HG03558 (cell line): ENCODE data around the gene NUDT10.
"Not testable (repeated sequence)": the region's sequence is repeated elsewhere in the genome, so short reads cannot be mapped to it uniquely, and the experiment has no call there.

Source experiments
- ATAC-seq: cut with Tn5 transposase; IDR thresholded peaks from one replicate; pipeline ENCODE4 v1.9.1; 2021; ENCODE audit warnings: moderate number of reproducible peaks; ENCODE audit not compliant: unreplicated experiment; ENCODE audit errors: extremely low read depth

NUDT10 gene

DNA sequence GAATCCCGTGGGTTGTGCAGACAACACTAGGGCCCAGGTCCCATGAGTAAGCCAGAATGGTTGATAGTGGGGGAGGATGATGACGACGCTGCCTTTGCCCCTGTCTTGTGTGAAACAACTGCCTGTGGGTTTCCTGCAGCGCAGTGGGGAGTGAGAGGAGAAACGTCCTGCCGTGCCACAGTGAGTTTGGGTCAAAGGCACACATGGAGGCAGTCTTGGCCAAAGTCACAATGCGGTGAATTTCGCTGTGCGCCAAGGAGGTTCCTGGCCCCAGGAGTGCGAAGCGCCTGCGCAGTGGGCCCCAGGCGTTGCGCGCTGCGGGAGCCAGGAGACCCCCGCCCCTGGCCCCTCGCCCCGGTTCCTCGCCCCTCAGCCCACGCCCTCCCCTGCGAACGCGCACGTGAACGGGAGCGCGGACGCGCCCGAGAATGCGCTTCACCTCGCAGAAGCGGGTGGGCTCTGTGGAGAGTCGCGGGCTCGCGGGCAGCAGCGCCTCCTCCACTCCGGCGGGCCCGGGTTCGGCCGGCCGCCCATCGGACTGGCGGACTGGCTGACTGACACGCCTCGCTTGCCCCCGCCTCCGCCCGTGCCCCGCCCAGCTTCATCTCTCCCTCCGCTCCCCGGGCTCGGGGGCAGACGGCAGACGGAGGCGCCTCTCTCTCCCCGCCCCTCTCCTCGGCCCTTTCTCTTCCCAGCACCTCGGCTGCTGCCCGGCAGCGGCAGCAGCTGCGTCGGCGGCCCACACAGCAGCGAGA lies at the start of gene NUDT10:
Gene NUDT10 (plus strand): TSS at position 635 of the 755 bp plus-strand sequence. CDS start 144 bp downstream, outside the sequence.
- no peak for ATAC-seq

DNA sequence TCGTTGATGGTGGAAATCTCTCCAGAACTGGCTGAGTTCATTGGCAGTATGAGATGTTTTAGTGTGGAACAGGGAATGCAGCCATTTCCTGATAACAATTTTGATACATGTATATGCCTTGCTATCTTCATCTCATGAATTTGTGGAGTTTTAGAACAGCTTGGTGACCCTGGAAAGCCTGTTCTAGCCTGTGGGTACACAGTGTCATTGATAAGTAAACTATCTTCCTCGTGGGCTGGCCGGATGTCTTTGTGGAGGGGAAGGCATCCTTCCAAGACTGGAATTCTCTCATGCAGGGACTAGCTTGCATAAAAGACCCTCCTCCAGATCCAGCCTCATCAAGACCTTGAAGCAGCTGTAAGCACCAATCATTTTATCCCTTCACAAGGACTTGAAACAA lies 40.2 kb upstream of the NUDT10 start:
- no peak for ATAC-seq

DNA sequence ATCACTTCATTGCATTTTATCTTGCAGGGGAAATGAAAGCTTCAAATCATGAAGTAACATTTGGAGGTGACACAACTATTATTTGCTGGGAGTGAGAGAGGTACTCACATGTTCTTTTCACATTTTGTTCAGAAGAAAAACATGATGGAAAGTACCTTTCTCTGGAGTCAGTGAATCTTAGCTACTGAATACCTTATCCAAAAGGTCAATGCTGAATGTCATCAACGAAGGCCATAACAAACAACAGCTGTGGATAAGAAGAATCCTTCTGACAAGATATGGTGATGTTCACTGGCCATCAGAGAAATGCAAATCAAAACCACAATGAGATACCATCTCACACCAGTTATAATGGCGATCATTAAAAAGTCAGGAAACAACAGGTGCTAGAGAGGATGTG lies 36.5 kb upstream of the NUDT10 start:
- ATAC-seq, result no peak

DNA sequence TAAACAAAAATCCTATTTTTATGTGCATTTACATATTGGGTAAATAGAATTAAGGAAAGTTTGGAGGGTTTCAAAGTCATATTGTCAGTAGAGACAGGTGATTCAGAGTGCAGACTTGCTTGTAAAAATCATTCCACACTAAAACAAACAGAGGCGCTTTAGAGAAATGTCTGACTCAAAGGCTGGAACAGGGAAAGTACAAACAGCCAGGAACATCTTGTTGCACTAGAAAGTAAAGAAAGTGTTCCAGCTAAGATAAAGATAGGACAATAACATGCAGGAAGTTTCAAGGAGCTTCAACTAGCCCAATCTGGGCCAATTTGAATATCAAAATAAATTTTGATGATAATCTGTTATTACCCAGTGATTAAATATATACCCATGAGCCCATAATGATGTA lies 16.4 kb upstream of the NUDT10 start:
- no peak for ATAC-seq

DNA sequence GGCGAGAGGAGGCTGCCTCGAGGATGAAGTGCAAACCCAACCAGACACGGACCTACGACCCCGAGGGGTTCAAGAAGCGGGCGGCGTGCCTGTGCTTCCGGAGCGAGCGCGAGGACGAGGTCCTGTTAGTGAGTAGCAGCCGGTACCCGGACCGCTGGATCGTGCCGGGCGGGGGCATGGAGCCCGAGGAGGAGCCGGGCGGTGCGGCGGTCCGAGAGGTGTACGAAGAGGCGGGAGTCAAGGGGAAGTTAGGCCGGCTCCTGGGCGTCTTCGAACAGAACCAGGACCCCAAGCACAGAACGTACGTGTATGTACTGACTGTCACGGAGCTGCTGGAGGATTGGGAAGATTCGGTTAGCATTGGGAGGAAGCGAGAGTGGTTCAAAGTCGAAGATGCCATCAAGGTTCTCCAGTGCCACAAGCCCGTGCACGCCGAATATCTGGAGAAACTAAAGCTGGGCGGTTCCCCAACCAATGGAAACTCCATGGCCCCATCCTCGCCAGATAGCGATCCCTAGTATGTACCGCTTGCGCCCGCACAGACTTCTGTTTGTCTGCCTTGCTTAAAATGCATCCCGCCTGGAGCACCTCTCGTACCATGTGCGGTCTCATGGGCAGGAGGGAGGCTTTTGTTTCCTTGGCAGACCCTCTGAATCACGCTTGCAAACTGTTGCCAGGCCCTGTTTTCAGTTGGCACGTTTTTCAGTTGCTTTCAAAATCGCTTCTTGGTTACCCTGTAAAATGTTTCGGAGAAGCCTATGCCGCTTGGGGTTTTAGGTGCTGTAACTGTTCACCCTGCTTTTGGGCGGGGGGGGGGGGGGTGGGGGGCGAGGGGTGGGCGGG lies 542 bp downstream of the NUDT10 start:
- not testable (repeated sequence) for ATAC-seq

DNA sequence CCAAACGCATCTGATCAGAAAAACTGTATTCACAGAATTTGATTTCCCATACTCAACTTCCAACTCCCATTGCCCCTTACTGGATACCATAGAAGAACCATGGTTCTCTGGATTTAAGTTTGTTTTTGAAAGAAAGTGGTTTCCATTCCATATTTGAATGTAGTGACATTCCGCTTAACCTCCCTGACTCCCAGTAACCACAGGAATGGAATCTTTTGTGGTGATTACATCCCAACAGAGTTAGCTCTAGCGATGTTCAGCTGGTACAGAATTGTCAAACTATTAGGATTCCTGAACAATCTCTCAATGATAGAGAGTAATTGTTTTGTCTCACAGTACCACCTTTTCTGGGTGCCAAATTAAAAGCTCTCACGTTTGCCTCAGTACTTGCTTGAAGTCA lies 1.7 kb downstream of the NUDT10 start:
- ATAC-seq, result no peak

DNA sequence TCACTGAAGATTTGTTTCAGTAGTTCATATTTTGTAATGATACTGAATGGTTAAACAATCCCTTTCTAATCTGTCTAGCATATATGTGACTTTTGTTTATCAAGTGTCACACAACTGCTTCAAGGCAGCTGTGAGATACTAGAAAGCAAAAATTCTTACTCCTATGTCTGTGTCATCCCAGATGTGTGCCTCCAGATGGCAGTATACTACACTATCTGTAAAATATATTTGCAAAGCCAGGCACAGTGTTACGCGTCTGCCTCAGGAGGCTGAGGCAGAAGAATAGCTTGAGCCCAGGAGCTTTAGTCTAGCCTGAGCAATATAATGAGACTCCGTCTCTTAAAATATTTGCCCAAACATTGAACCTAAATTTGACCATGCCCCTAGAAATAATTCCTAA lies 4.0 kb downstream of the NUDT10 start:
- ATAC-seq, result peak; percentile 69

DNA sequence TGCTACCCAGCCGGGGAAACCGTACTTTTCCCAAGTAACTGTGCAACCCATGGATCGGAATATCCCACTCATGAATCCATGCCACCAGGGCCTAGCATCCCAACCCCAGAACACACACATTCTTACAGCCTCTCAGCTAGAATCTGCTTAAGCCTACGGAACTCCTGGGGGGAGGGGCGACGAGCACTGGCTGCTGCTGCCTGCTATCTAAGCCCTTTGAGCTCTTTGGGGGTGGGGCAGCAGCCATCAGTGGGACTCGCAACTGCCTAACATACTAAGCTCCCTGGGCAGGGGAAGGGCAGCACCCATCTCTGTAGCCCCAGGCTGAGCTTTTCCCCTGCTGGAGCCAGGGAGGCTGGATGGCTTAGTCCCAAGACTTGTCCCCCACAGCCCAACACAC lies 28.6 kb downstream of the NUDT10 start:
- ATAC-seq, result no peak

DNA sequence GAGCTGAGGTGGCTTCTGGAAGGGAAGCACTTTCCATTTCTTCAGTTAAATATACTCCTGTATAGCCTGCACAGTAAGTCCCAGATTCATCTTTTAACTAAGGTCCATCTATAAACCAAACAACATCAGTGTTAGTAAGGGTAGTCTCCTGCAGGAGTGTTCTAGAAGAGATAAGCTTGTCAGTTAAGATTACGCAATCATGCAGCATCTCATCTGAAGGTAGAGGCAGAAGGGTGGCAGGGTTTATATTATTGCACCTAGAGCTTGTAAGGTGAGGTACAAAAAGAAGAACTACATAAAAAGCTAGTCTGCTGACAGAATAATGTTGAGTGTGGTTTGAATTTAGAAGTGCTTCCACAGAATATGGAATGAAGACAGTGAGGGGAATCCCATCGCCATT lies 44.0 kb downstream of the NUDT10 start:
- no peak for ATAC-seq
